Stimulated activated CD4-positive, alpha-beta T cell treated with anti-CD3 and anti-CD28 coated beads, Interleukin-1b, Interleukin-23, amount 100 ng/mL, for 24 hours (primary cell): Measurements from ENCODE around the gene HYAL2.

Experiments
- DNase-seq, 4 experiments: peaks; one replicate each; pipeline ENCODE4 v3.0.0-alpha.2; 2020; ENCODE audit warnings: low read depth in 4 of 4, low spot score in 1 of 4

HYAL2 gene

GRCh38 chr3:50350527-50351322 is 28.2 kb upstream of the HYAL2 start, which contains the start of the genes CYB561D2 and NPRL2:
Gene CYB561D2 (plus strand): TSS chr3:50350862. CDS start chr3:50351434, 572 bp downstream.
Gene NPRL2 (minus strand): TSS chr3:50350775. CDS start chr3:50350652, 123 bp downstream.
- DNase-seq, result peak; percentile 94 to 99 (median 98)

- DNase-seq, result no peak
Observed at GRCh38 chr3:50350213-50350526, 27.6 kb upstream of the HYAL2 start.

GRCh38 chr3:50347187-50347813 is 24.8 kb upstream of the HYAL2 start:
- DNase-seq, result peak in 2 of 4 experiments; percentile 45 to 52

GRCh38 chr3:50345586-50346234 is 23.2 kb upstream of the HYAL2 start, which contains the start of gene ZMYND10:
Gene ZMYND10 (minus strand): TSS chr3:50345732. CDS start chr3:50345579, 153 bp downstream.
- peak in 3 of 4 experiments; percentile 52 to 78 (median 59) for DNase-seq

DNA sequence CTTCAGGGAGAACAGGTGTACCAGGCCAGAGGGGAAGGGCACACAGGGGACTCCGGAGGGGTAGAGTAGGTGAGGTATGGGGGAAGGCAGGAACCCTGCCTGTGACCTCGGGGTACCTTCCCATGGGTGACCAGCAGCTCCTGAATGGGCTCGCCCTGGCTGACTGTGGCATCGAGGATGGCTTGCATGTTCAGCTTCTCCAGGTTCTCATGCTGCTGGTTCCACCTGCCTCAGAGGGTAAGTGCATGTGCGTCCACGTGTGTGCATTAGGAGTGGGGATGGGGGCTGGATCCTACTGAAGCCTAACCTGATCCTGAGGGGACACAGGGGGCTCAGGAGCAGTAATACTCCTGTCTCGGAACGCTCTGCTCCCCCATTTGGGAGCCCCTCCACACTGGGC is 22.5 kb upstream of the HYAL2 start:
- no peak for DNase-seq

DNA sequence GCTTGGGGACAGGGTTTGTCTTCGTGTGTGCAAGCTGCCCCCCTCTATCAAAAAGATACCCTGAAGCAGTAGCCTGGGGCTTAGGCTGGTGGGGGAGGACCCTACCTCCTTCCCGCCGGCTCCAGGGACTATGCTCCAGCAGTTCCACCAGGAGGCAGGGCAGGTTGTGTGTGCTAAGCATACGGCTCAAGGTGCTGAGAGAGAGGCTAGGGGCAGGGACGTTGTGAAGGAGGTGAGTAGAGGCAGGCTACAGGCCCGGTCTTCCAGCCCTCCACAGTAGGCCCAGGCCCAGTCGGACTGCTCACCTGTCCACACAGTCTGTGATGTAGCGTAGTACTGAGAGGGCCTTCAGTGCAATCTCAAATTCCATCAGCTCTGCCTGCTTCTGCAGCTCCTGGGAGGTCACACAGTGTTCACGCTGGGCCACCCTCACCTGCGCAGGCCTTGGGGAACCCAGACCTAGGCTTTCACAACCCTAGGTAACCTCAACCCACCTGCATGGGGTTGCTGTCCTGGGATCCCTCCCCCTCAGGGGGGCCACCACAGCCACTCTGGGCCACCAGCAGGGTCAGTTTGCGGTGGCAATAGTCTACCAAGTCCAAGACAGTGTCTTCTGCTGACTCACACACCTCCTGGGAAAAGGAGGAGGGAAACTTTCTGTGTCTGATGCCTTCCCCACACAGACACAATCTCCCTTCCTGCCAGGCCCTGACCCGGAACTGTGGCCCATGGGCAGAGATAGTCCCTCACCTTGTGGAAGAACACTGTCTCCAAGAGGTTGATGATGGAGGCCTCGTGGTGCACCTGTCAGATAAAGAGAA is 20.5 kb upstream of the HYAL2 start:
- no peak for DNase-seq

- no peak for DNase-seq
Observed at GRCh38 chr3:50341996-50342650, 19.6 kb upstream of the HYAL2 start.

DNA sequence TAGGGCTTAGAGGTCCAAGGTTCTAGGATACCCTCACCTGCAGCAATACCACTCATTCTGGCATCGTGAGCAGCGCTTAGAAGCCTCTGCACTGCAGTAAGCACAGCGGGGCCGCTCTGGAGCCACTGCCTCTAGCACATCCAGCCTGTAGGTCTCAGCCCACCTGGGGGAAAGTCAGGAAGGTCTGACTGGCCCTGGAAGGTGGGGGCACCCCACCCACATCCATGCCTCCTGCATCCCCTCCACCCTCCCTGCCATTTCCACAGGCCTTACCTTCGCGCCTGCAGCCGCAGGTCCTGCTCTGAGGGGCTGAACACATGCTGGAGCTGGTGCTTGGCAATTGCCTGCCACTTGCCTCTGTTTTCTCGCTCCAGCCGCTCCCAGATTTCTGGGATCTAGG is 19.0 kb upstream of the HYAL2 start:
- DNase-seq, result no peak

DNA sequence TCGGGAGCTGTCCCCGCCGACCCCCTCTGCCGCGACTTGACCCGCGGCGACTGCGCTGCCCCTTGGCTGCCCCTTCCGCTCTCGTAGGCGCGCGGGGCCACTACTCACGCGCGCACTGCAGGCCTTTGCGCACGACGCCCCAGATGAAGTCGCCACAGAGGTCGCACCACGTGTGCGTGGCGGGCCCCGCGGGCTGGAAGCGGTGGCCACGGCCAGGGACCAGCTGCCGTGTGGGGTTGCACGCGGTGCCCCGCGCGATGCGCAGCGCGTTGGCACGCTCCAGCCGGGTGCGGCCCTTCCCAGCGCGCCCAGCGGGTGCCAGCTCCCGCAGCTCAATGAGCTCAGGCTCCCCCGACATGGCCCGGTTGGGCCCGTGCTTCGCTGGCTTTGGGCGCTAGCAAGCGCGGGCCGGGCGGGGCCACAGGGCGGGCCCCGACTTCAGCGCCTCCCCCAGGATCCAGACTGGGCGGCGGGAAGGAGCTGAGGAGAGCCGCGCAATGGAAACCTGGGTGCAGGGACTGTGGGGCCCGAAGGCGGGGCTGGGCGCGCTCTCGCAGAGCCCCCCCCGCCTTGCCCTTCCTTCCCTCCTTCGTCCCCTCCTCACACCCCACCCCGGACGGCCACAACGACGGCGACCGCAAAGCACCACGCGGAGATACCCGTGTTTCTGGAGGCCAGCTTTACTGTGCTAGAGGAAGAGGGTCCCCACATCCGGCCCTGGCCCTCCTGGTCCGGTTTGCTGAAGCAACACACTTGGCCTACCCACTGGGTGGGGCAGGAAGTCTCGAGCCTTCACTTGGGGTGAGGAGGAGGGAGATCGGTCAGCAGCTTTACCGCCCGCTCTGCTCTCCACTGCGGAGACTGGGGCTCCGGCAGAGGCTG is 18.1 kb upstream of the HYAL2 start, which contains the start of gene RASSF1:
Gene RASSF1, minus strand, starts transcription at position 389 of the 882 bp plus-strand sequence. Its CDS starts 31 bp downstream, at position 358.
- peak in 2 of 4 experiments; percentile 44 to 71 for DNase-seq

- no peak for DNase-seq
Observed at GRCh38 chr3:50340147-50340447, 17.6 kb upstream of the HYAL2 start.

GRCh38 chr3:50339485-50340146 is 17.1 kb upstream of the HYAL2 start:
- no peak for DNase-seq

DNA sequence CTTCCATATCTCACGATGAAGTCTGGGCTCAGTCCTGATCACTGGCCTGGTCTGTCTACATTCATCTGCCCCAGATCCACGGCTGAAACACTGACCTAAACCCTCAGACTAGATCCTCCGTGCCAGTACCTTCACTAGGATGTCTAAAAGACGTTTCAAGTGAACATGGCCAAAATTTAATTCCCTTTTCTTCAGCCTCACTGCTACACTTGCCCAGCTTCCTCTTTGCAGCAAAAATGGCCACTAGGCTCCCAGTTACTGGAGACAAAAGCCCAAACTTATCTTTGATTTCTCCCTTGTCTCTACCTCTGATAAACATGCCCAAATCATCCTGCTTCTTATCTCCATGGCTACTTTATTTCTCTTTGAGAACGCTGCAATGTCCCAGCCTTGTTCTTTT is 16.4 kb upstream of the HYAL2 start:
- no peak for DNase-seq

GRCh38 chr3:50337175-50337861 is 14.8 kb upstream of the HYAL2 start:
- DNase-seq, result peak; percentile 86 to 99 (median 93)

DNA sequence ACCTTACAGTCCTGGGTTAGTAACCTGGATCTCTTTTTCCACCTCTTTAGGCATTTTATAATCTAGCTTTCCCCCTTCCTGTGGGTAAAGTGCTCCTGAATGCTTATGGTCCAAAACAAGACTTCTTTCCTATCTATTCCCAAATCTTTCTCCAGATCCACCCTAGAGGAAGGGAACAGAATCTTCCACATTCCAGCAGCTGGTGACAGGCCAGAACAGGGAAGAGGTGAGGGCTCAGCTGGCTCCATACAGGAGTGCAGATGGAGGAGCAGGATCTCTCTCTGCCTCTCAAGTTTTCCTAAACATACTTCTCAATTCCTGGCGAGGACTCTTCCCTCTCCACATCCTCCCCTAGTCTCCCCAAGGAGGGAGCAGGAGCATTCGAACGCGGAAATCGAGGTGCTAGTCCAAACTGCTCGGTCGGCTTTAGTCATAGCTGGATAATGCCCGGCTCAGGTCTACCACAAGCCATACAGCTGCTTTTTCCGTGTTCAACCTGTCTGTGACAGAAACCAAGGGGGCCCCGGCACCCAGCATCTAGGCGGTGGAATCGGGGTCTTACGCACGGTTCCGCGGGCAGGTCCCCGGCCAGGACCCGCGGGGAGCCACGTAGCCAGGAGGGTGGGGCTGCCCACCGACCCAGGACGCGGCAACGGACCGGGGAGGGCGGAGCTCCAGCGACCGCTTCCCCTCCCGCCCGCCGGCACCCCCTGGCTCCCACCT is 14.1 kb upstream of the HYAL2 start:
- DNase-seq, result peak in 1 of 4 experiments; percentile 26

- no peak for DNase-seq
Observed at GRCh38 chr3:50334339-50335075, 12.0 kb upstream of the HYAL2 start.

GRCh38 chr3:50333744-50334328 is 11.3 kb upstream of the HYAL2 start:
- DNase-seq, result no peak
